ENCODE results near the gene KCNK2. TPM values are rescaled to one million over a fixed set of nuclear protein-coding genes. Genes with fewer than 3 reads are reported as not detected.
"Not testable (repeated sequence)": the region's sequence is repeated elsewhere in the genome, so short reads cannot be mapped to it uniquely, and the experiment has no call there.

KCNK2 gene
- total RNA-seq, 1 donor = not detected

- no peak for DNase-seq (ENCODE audit: low read depth in 2 of 3, low spot score in 2 of 3)
Measured at GRCh38 chr1:215147024-215147423, 64.5 kb downstream of the KCNK2 start.

DNA sequence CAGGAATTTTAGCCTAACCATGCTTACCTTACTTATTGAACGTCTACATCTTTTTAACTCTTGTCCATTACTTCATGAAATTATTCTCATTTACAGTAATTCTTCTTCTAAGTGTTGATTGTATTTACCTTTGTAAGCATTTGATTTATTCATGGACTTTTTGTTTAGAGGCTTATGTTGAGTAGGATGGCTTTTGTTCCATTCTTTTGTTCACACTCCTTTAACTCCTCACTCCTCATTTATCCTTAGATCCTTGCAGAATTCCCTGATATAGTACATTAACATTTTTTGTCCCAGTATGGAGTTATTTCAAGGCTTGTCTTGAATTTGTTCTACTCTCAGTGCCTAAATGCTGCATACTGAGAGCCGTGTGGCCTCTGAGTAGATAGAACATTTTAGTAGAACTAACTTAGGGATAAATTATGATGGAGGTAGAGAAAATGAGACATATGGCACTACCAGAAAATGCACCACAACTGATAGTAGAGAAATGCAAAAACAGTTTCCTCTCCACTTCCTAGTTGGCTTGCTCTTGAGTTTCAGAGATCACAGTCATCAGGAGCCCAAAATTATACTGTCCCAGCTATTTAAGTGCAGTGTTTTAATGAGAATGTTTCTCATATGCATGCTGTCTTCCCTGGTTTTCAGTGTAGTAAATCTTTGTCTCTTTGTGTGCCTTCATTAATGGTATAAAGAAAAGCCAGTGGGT is 69.5 kb downstream of the KCNK2 start:
- DNase-seq (ENCODE audit: low read depth in 2 of 3, low spot score in 2 of 3) = no peak

DNA sequence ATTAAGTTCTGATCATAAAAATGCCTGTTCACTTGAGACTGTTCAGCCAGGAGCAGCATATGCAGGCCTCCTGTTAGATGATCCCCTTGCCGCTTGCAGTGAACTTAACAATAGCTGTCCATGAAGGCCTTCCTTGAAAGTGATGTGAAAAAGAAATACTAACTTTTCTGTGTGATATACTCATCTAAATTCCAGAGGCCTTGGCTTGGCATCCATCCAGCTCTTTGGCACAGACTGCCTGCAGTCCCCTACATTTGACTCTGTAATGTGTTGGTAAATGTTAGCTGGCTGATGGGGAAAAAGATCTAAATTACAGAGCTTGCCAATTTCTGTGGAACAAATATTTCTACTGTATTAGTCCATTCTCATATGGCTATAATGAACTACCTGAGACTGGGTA is 73.7 kb downstream of the KCNK2 start:
- no peak for DNase-seq (ENCODE audit: low read depth in 2 of 3, low spot score in 2 of 3)

GRCh38 chr1:215160351-215160750 is 77.8 kb downstream of the KCNK2 start:
- no peak for DNase-seq (ENCODE audit: low read depth in 2 of 3, low spot score in 2 of 3)

DNA sequence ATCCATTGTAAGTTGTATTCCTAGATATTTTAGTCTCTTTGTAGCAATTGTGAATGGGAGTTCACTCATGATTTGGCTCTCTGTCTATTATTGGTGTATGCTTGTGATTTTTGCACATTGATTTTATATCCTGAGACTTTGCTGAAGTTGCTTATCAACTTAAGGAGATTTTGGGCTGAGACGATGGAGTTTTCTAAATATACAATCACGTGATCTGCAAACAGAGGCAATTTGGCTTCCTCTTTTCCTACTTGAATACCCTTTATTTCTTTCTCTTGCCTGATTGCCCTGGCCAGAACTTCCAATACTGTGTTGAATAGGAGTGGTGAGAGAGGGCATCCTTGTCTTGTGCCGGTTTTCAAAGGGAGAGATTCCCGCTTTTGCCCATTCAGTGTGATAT is 80.6 kb downstream of the KCNK2 start:
- not testable (repeated sequence) for DNase-seq (ENCODE audit: low read depth in 2 of 3, low spot score in 2 of 3)

GRCh38 chr1:215166886-215167285 is 84.3 kb downstream of the KCNK2 start:
- DNase-seq (ENCODE audit: low read depth in 2 of 3, low spot score in 2 of 3) = no peak

GRCh38 chr1:215181518-215181917 is 99.0 kb downstream of the KCNK2 start:
- no peak for DNase-seq (ENCODE audit: low read depth in 2 of 3, low spot score in 2 of 3)

GRCh38 chr1:215185067-215185620 is 102.6 kb downstream of the KCNK2 start:
- DNase-seq (ENCODE audit: low read depth in 2 of 3, low spot score in 2 of 3) = no peak

DNA sequence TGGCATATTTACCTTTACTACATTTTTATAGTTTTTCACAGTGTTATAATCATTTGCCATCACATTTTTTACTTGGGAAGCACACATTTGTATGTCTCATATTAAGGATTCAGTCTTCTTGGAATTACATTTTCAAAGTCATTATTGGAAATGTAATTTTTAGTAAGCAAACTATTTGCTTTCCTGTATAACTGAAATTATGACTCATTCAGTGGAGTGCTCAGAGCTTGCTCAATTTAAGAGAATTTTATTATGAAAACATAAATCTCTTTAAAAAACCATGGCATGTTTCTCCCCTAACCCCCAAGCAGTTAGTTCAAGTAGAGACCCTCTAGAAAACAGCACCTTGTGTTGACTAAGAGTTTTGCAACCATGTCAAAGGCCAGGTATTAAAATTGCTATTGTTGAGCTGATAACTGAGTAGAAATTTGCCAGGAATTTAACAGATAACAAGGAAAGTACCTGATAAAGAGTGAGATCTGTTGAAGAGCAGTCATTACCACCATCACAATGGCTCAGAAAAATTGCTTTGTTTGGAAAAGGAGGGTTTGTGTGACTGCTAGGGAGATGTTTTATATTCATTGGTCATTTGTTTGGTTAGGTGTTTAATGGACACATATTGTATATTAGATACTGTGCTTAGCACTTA is 105.9 kb downstream of the KCNK2 start:
- no peak for DNase-seq (ENCODE audit: low read depth in 2 of 3, low spot score in 2 of 3)

DNA sequence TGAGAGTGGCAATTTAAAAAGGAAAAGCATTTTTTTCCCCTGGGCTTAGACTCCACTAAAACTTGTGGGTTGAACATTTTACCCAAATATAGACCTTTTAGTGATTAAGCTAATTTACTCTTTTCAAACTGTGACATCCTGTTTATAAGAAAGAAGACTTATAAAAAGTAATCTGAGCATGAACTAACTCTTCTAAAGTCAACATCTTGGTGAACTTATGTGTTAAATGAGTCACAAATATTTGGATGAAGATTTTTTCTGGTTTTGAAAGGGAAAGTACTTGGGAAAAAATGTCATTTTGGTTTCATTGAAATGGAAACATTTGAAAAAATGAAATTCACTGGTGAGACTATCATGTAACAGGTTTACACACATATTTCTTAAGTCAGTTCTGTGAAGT is 109.8 kb downstream of the KCNK2 start:
- DNase-seq (ENCODE audit: low read depth in 2 of 3, low spot score in 2 of 3) = no peak

- no peak for DNase-seq (ENCODE audit: low read depth in 2 of 3, low spot score in 2 of 3)
Measured at GRCh38 chr1:215198021-215198420, 115.5 kb downstream of the KCNK2 start.

DNA sequence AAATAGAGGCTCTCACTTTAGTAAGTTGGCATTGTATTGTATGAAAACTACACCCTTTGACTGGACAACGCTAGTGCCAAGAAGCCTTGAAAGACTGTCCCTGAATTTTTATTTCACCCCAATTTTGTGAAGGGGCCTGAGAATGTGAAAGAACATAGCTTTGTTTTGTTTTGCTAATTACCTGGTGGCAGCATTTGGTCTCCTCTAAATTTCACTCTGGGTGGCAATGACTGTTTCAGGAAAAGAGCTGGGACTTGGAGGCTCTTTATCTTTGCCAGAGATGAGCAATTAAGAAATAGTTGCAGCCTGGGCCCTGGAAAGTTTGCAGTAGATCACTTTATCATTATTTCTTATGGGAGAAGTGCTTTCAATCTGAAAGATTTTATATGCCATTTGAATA is 117.6 kb downstream of the KCNK2 start:
- DNase-seq (ENCODE audit: low read depth in 2 of 3, low spot score in 2 of 3) = no peak

GRCh38 chr1:215201283-215201682 is 118.7 kb downstream of the KCNK2 start:
- no peak for DNase-seq (ENCODE audit: low read depth in 2 of 3, low spot score in 2 of 3)

GRCh38 chr1:215202868-215203267 is 120.3 kb downstream of the KCNK2 start:
- DNase-seq (ENCODE audit: low read depth in 2 of 3, low spot score in 2 of 3) = no peak

GRCh38 chr1:215210167-215210566 is 127.6 kb downstream of the KCNK2 start:
- no peak for DNase-seq (ENCODE audit: low read depth in 2 of 3, low spot score in 2 of 3)

DNA sequence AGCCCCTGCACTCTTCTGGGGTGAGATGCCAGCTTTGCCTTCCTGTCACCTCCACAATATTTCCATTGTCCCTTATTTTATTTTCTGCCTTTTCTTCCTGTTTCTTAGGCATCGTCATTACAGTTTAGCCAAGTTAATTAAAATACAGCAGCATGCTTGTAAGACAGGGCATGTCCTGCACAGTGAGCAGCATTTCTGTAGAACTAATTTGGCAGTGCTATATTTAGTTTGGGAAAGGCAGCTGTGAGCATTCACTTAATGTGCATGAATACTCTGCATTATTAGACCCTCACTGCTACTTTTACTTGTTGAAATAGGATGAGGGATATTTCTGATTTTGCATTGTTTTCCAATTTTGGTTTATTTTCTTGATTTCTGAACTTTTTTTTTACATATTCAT is 133.3 kb downstream of the KCNK2 start:
- no peak for DNase-seq (ENCODE audit: low read depth in 2 of 3, low spot score in 2 of 3)

DNA sequence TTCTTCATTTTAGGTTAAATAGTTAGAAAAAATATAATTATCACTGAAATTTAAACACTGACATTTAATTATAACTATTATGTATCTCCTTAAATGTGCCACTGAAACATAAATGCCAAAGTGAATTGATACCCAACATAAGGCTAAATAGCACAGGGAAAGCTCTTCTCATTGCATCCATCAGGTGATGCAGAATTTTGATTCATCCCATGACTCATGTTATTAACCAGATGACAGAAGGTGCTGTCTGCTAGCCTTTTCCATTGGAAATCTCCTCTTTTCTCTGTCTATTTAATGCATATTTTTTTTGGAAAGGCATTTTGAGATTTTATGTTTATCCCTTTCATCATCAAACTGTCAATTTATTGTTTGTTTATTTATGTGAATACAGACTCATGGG is 136.8 kb downstream of the KCNK2 start:
- DNase-seq (ENCODE audit: low read depth in 2 of 3, low spot score in 2 of 3) = no peak

GRCh38 chr1:215220346-215220745 is 137.8 kb downstream of the KCNK2 start:
- no peak for DNase-seq (ENCODE audit: low read depth in 2 of 3, low spot score in 2 of 3)

- DNase-seq (ENCODE audit: low read depth in 2 of 3, low spot score in 2 of 3) = no peak
Measured at GRCh38 chr1:215226757-215227156, 144.2 kb downstream of the KCNK2 start.

- DNase-seq (ENCODE audit: low read depth in 2 of 3, low spot score in 2 of 3) = no peak
Measured at GRCh38 chr1:215228193-215228592, 145.7 kb downstream of the KCNK2 start.

DNA sequence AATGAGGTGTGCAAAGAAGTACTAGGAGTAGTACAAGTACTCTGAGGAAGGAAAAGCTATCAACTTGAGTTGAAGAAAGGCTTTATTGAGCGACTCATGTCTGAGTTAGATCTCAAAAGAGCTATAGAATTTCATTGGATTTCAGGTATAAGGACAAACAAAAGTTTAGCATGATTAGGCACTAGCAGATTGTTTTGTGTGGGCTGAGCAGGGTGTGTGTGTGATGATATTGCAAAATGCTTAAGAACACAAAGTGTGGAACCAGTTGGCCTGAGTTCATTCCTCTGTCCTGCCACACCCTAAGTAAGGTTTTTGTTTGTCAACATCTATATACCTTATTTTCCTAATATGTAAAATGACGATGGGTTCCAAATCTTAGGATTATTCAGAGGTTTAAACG is 158.9 kb downstream of the KCNK2 start:
- no peak for DNase-seq (ENCODE audit: low read depth in 2 of 3, low spot score in 2 of 3)

DNA sequence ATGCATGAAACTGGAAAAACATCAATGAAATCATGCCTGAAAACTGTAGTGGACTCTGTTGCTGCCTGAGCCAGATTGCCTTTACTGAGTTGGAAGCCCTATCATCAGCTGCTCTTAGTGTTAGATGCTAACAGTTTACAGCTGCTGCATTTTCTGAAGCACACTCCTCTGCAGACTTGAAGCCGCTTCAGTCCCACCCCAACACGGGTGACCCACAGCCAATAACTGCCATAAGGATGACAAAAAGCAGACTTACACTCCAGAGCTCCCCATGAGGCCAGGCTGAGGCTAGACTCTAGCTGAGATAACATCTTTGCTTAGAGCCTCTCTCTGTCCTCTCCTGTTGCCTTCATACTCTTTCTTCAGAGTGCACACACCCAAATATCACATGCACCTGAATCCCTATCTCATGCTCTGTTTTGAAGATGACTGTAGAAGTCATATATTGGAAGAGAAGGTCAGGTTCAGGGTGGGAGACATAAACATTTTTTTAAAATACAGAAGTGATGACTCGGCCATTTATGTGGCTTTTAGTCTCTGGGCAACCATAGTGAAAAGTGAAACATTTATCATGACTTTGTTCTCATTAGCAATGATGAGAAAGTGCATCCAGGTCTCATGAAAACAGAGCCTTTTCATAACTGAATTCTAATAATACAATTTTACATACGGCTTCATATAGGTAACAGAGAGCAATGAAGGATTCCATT is 161.0 kb downstream of the KCNK2 start:
- DNase-seq (ENCODE audit: low read depth in 2 of 3, low spot score in 2 of 3) = no peak
